Nephron (organoid): Measurements from ENCODE around the gene MGAM2.
"Not testable (repeated sequence)": the region's sequence is repeated elsewhere in the genome, so short reads cannot be mapped to it uniquely, and the experiment has no call there.

ENCODE experiments used
- H3K27ac Mint-ChIP-seq, 3 experiments: 2 replicates each; pipeline ENCODE4 v1.8.0; 2020; ENCODE audit warnings: mixed read lengths in 3 of 3, mild to moderate bottlenecking in 2 of 3, moderate library complexity in 1 of 3
- H3K27me3 Mint-ChIP-seq: 2 replicates; pipeline ENCODE4 v1.8.0; 2021; ENCODE audit warnings: low read depth, mild to moderate bottlenecking, moderate library complexity, mixed read lengths
- H3K36me3 Mint-ChIP-seq: 2 replicates; pipeline ENCODE4 v1.8.0; 2020; ENCODE audit warnings: low read depth, mixed read lengths
- H3K4me1 Mint-ChIP-seq: 2 replicates; pipeline ENCODE4 v1.8.0; 2020; ENCODE audit warnings: mixed read lengths
- H3K4me3 Mint-ChIP-seq, 3 experiments: 2 replicates each; pipeline ENCODE4 v1.8.0; 2020; ENCODE audit warnings: mild to moderate bottlenecking in 3 of 3, mixed read lengths in 3 of 3, moderate library complexity in 2 of 3
- H3K9me3 Mint-ChIP-seq: 2 replicates; pipeline ENCODE4 v1.8.0; 2020; ENCODE audit warnings: mixed read lengths
- CTCF ChIP-seq, 3 experiments: fragments of 200-600 bp; sonication (generic); IDR thresholded peaks; one replicate each; pipeline ENCODE4 v1.5.0; 2021; ENCODE audit warnings: antibody characterized with exemption in 3 of 3; ENCODE audit not compliant: unreplicated experiment in 3 of 3

The MGAM2 gene

GRCh38 chr7:142100634-142101033 is 10.9 kb upstream of the MGAM2 start:
- no peak for TF ChIP-seq CTCF (IDR thresholded peaks at IDR 0.05; ENCODE audit: unreplicated experiment in 3 of 3)
- Mint-ChIP-seq H3K9me3 (no peaks in the 10 kb centered on the region), H3K4me3 (no peak overlapping the region), H3K36me3 (no peaks in the 10 kb centered on the region), H3K4me1 (no peaks in the 10 kb centered on the region), H3K27me3 (no peaks in the 10 kb centered on the region), H3K27ac (no peak overlapping the region)

- not testable (repeated sequence) for H3K27me3 Mint-ChIP-seq, H3K36me3 Mint-ChIP-seq, H3K27ac Mint-ChIP-seq, H3K4me1 Mint-ChIP-seq, H3K4me3 Mint-ChIP-seq, H3K9me3 Mint-ChIP-seq
These were observed 9.7 kb upstream of the MGAM2 start for GRCh38 chr7:142101794-142102193.

GRCh38 chr7:142104550-142105527 is 6.7 kb upstream of the MGAM2 start:
- no peaks in the 10 kb centered on the region for H3K9me3 Mint-ChIP-seq
- no peak for TF ChIP-seq CTCF (IDR thresholded peaks at IDR 0.05; ENCODE audit: unreplicated experiment in 3 of 3)
- no peak overlapping the region for H3K27ac Mint-ChIP-seq
- no peaks in the 10 kb centered on the region for H3K4me1 Mint-ChIP-seq
- no peaks in the 10 kb centered on the region for H3K36me3 Mint-ChIP-seq
- H3K27me3 Mint-ChIP-seq: no peaks in the 10 kb centered on the region
- H3K4me3 Mint-ChIP-seq: no peak overlapping the region

- TF ChIP-seq CTCF (IDR thresholded peaks at IDR 0.05; ENCODE audit: unreplicated experiment in 3 of 3): no peak
- no peak overlapping the region for H3K4me3 Mint-ChIP-seq
- no peaks in the 10 kb centered on the region for H3K4me1 Mint-ChIP-seq
- H3K27ac Mint-ChIP-seq: no peak overlapping the region
- H3K27me3 Mint-ChIP-seq: no peaks in the 10 kb centered on the region
- H3K36me3 Mint-ChIP-seq: no peaks in the 10 kb centered on the region
- H3K9me3 Mint-ChIP-seq: no peaks in the 10 kb centered on the region
These were observed 2.6 kb upstream of the MGAM2 start for GRCh38 chr7:142108728-142109505.

GRCh38 chr7:142110098-142110497 is 1.4 kb upstream of the MGAM2 start:
- TF ChIP-seq CTCF (IDR thresholded peaks at IDR 0.05; ENCODE audit: unreplicated experiment in 3 of 3): no peak
- H3K27me3 Mint-ChIP-seq: no peaks in the 10 kb centered on the region
- no peaks in the 10 kb centered on the region for H3K36me3 Mint-ChIP-seq
- H3K27ac Mint-ChIP-seq: no peak overlapping the region
- H3K9me3 Mint-ChIP-seq: no peaks in the 10 kb centered on the region
- no peaks in the 10 kb centered on the region for H3K4me1 Mint-ChIP-seq
- H3K4me3 Mint-ChIP-seq: no peak overlapping the region

DNA sequence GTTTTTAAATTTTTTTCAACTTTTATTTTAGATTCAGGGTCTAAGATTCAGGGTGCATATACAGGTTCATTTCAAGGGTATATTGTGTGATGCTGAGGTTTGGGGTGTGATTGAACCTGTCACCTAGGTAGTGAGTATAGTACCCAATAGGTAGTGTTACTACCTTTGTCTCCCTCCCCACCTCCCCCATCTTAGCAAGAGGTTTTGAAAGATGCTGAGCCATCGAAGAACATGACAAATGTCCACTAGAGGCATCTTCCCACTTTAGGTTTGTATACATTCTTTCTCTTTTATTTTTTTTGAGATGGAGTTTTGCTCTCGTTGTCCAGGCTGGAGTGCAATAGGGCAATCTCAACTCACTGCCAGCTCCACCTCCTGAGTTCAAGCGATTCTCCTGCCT is 880 bp upstream of the MGAM2 start:
- Mint-ChIP-seq H3K9me3 (no peaks in the 10 kb centered on the region), H3K4me3 (no peak overlapping the region)

More for the DNA sequence above, 880 bp upstream of the MGAM2 start:
- Mint-ChIP-seq H3K27ac (no peak overlapping the region), H3K4me1 (no peaks in the 10 kb centered on the region), H3K36me3 (no peaks in the 10 kb centered on the region), H3K27me3 (no peaks in the 10 kb centered on the region)
- no peak for TF ChIP-seq CTCF (IDR thresholded peaks at IDR 0.05; ENCODE audit: unreplicated experiment in 3 of 3)
